Stimulated activated naive CD8-positive, alpha-beta T cell treated with anti-CD3 and anti-CD28 coated beads, Interleukin-15, Interleukin-2, amounts not matched to agents 100 ng/mL and 50 ng/mL, for 24 hours (primary cell): ENCODE results near the gene OR4K13.

ENCODE experiments used
- H3K27ac Mint-ChIP-seq: one replicate; pipeline ENCODE4 v1.8.0; 2021; ENCODE audit warnings: mild to moderate bottlenecking, mixed read lengths
- H3K27me3 Mint-ChIP-seq: one replicate; pipeline ENCODE4 v1.8.0; 2021; ENCODE audit warnings: mixed read lengths
- H3K36me3 Mint-ChIP-seq: one replicate; pipeline ENCODE4 v1.8.0; 2021; ENCODE audit warnings: low read depth, mixed read lengths
- H3K4me1 Mint-ChIP-seq: one replicate; pipeline ENCODE4 v1.8.0; 2021; ENCODE audit warnings: low read depth, mixed read lengths
- H3K4me3 Mint-ChIP-seq: one replicate; pipeline ENCODE4 v1.8.0; 2021; ENCODE audit warnings: mild to moderate bottlenecking, mixed read lengths
- H3K9me3 Mint-ChIP-seq: one replicate; pipeline ENCODE4 v1.8.0; 2021; ENCODE audit warnings: mixed read lengths

The OR4K13 gene

GRCh38 chr14:20035938-20036337 lies at the start of gene OR4K13:
OR4K13 (minus strand) TSS chr14:20036038; CDS start chr14:20034758, 1,280 bp downstream.
- no peaks in the 10 kb centered on the region for H3K9me3 Mint-ChIP-seq
- no peak within 1 kb of the TSS for H3K4me3 Mint-ChIP-seq
- H3K27ac Mint-ChIP-seq = no peak within 1 kb of the TSS
- H3K4me1 Mint-ChIP-seq = no peaks in the 10 kb centered on the region
- H3K27me3 Mint-ChIP-seq = no peaks in the 10 kb centered on the region
- H3K36me3 Mint-ChIP-seq = no peaks in the 10 kb centered on the region

GRCh38 chr14:20059745-20060144 lies 23.9 kb upstream of the OR4K13 start, which contains the start of gene OR4L1:
OR4L1 (plus strand) TSS chr14:20060045; CDS start chr14:20060045, 0 bp downstream.
- Mint-ChIP-seq H3K4me3 (no peak within 1 kb of the TSS), H3K27ac (no peak within 1 kb of the TSS), H3K9me3 (no peaks in the 10 kb centered on the region), H3K4me1 (no peaks in the 10 kb centered on the region), H3K27me3 (peaks cover 9% of the 10 kb centered on the region), H3K36me3 (no peaks in the 10 kb centered on the region)

- Mint-ChIP-seq H3K27ac (no peak overlapping the region), H3K9me3 (no peaks in the 10 kb centered on the region), H3K4me3 (no peak overlapping the region), H3K36me3 (no peaks in the 10 kb centered on the region), H3K27me3 (peaks cover 10% of the 10 kb centered on the region), H3K4me1 (no peaks in the 10 kb centered on the region)
Measured at GRCh38 chr14:20048202-20048601, 12.4 kb upstream of the OR4K13 start.

GRCh38 chr14:20044243-20044642 lies 8.4 kb upstream of the OR4K13 start:
- no peaks in the 10 kb centered on the region for H3K36me3 Mint-ChIP-seq
- H3K27ac Mint-ChIP-seq = no peak overlapping the region
- H3K27me3 Mint-ChIP-seq = peaks cover 11% of the 10 kb centered on the region
- H3K9me3 Mint-ChIP-seq = peaks cover 4% of the 10 kb centered on the region
- H3K4me1 Mint-ChIP-seq = no peaks in the 10 kb centered on the region
- H3K4me3 Mint-ChIP-seq = no peak overlapping the region

- no peak overlapping the region for H3K4me3 Mint-ChIP-seq
- H3K4me1 Mint-ChIP-seq = no peaks in the 10 kb centered on the region
- no peak overlapping the region for H3K27ac Mint-ChIP-seq
- H3K36me3 Mint-ChIP-seq = no peaks in the 10 kb centered on the region
- no peaks in the 10 kb centered on the region for H3K9me3 Mint-ChIP-seq
- no peaks in the 10 kb centered on the region for H3K27me3 Mint-ChIP-seq
Measured at GRCh38 chr14:20035449-20035848, 389 bp downstream of the OR4K13 start.

GRCh38 chr14:20031058-20031457 lies 4.8 kb downstream of the OR4K13 start:
- Mint-ChIP-seq H3K36me3 (no peaks in the 10 kb centered on the region), H3K9me3 (no peaks in the 10 kb centered on the region), H3K27ac (no peak overlapping the region), H3K27me3 (no peaks in the 10 kb centered on the region), H3K4me3 (no peak overlapping the region), H3K4me1 (no peaks in the 10 kb centered on the region)

GRCh38 chr14:20019257-20019865 lies 16.5 kb downstream of the OR4K13 start, which contains the start of gene OR4K14:
OR4K14 (minus strand) TSS chr14:20019307; CDS start chr14:20015193, 4,114 bp downstream.
- Mint-ChIP-seq H3K36me3 (no peaks in the 10 kb centered on the region), H3K4me3 (no peak within 1 kb of the TSS), H3K9me3 (peaks cover under 1% of the 10 kb centered on the region), H3K4me1 (no peaks in the 10 kb centered on the region), H3K27me3 (no peaks in the 10 kb centered on the region), H3K27ac (no peak within 1 kb of the TSS)

GRCh38 chr14:20008156-20008555 lies 27.7 kb downstream of the OR4K13 start:
- Mint-ChIP-seq H3K27ac (no peak overlapping the region), H3K4me1 (no peaks in the 10 kb centered on the region), H3K36me3 (no peaks in the 10 kb centered on the region), H3K27me3 (no peaks in the 10 kb centered on the region), H3K9me3 (peaks cover 15% of the 10 kb centered on the region), H3K4me3 (no peak overlapping the region)

GRCh38 chr14:20002319-20002718 lies 33.5 kb downstream of the OR4K13 start:
- Mint-ChIP-seq H3K4me3 (no peak overlapping the region), H3K36me3 (no peaks in the 10 kb centered on the region), H3K9me3 (peaks cover 3% of the 10 kb centered on the region), H3K27me3 (no peaks in the 10 kb centered on the region), H3K4me1 (no peaks in the 10 kb centered on the region), H3K27ac (no peak overlapping the region)

- Mint-ChIP-seq H3K9me3 (peaks cover 3% of the 10 kb centered on the region), H3K27me3 (no peaks in the 10 kb centered on the region), H3K4me1 (no peaks in the 10 kb centered on the region), H3K4me3 (no peak within 1 kb of the TSS), H3K27ac (no peak within 1 kb of the TSS), H3K36me3 (no peaks in the 10 kb centered on the region)
Measured at GRCh38 chr14:20001863-20002262, 34.0 kb downstream of the OR4K13 start, which contains the start of gene OR4Q2. OR4Q2 (plus strand) TSS chr14:20002163.

- no peak overlapping the region for H3K4me3 Mint-ChIP-seq
- H3K36me3 Mint-ChIP-seq = no peaks in the 10 kb centered on the region
- no peaks in the 10 kb centered on the region for H3K27me3 Mint-ChIP-seq
- no peaks in the 10 kb centered on the region for H3K4me1 Mint-ChIP-seq
- H3K9me3 Mint-ChIP-seq = peaks cover 8% of the 10 kb centered on the region
- H3K27ac Mint-ChIP-seq = no peak overlapping the region
Measured at GRCh38 chr14:19993438-19993837, 42.4 kb downstream of the OR4K13 start.
